Activated CD4-positive, alpha-beta T cell treated with anti-CD3 and anti-CD28 coated beads, Interleukin-2, amount 50 U/mL, for 1 hour (primary cell): ENCODE measurements around the gene PLPPR2.
"Not testable (repeated sequence)": the region's sequence is repeated elsewhere in the genome, so short reads cannot be mapped to it uniquely, and the experiment has no call there.

ENCODE experiments used
- DNase-seq: peaks from one replicate; pipeline ENCODE4 v3.0.0-alpha.2; 2020

PLPPR2 gene

GRCh38 chr19:11404588-11405222 lies 49.5 kb downstream of the PLPPR2 start:
- DNase-seq = no peak

GRCh38 chr19:11405846-11406643 lies 50.8 kb downstream of the PLPPR2 start:
- peak; percentile 39 for DNase-seq

- not testable (repeated sequence) for DNase-seq
Measured at GRCh38 chr19:11406703-11407236, 51.5 kb downstream of the PLPPR2 start.

- DNase-seq = no peak
Measured at GRCh38 chr19:11408591-11408990, 53.4 kb downstream of the PLPPR2 start.

GRCh38 chr19:11410682-11411081 lies 55.5 kb downstream of the PLPPR2 start:
- DNase-seq = no peak

- no peak for DNase-seq
Measured at GRCh38 chr19:11414544-11414943, 59.3 kb downstream of the PLPPR2 start.
